K562 (cell line): ENCODE results near the gene BRWD1. TPM values are rescaled to one million over a fixed set of nuclear protein-coding genes. Genes with fewer than 3 reads are reported as not detected.

Experiments
- E2F1 ChIP-seq: sonication (generic); formaldehyde crosslinking; IDR thresholded peaks from 2 replicates; pipeline ENCODE4 v1.8.1; 2023; ENCODE audit warnings: mild to moderate bottlenecking, missing genetic modification reagents, moderate library complexity
- E2F6 ChIP-seq, 2 experiments: IDR thresholded peaks; 2 replicates each; pipeline ENCODE4 v1.6.1; 2011; ENCODE audit warnings: borderline replicate concordance in 1 of 2, control low read depth in 1 of 2, low read depth in 1 of 2, low read length in 1 of 2, mild to moderate bottlenecking in 1 of 2, mixed read lengths in 1 of 2, moderate library complexity in 1 of 2; ENCODE audit not compliant: insufficient read depth in 1 of 2, insufficient read length in 1 of 2, poor library complexity in 1 of 2, severe bottlenecking in 1 of 2; ENCODE audit errors: extremely low read depth in 1 of 2
- HMGN3 ChIP-seq: IDR thresholded peaks from 2 replicates; pipeline ENCODE4 v1.6.1; 2011; ENCODE audit warnings: borderline replicate concordance, low read depth, mild to moderate bottlenecking, mixed read lengths, low read length; ENCODE audit not compliant: insufficient read length; ENCODE audit errors: extremely low read depth
- MTF1 ChIP-seq: fragments of 250-450 bp; sonication (Bioruptor Pico); IDR thresholded peaks from 2 replicates; pipeline ENCODE4 v1.9.0; 2021; ENCODE audit warnings: moderate library complexity, mild to moderate bottlenecking, inconsistent platforms, borderline replicate concordance
- NR4A1 ChIP-seq, 2 experiments: fragments of 250-450 bp in 1 of 2; fragments of 450-650 bp in 1 of 2; sonication (Bioruptor Pico) in 1 of 2; IDR thresholded peaks; 2 replicates each; pipeline versions ENCODE4 v1.4.0 to v1.6.1; 2016 to 2020; ENCODE audit warnings: mild to moderate bottlenecking in 2 of 2, missing compliant biosample characterization in 1 of 2, missing genetic modification characterization in 1 of 2, moderate library complexity in 1 of 2
- NRF1 ChIP-seq, 2 experiments: fragments of 450-650 bp; IDR thresholded peaks in 1 of 2; conservative IDR thresholded peaks in 1 of 2; 2 replicates each; pipeline ENCODE4 v1.6.1; 2014; ENCODE audit warnings: mild to moderate bottlenecking in 2 of 2
- SP1 ChIP-seq: sonication (generic); formaldehyde crosslinking; IDR thresholded peaks from 2 replicates; pipeline ENCODE4 v1.8.1; 2022; ENCODE audit warnings: mild to moderate bottlenecking, missing genetic modification reagents
- STAT5A ChIP-seq: IDR thresholded peaks from 2 replicates; pipeline ENCODE4 v1.6.1; 2012; ENCODE audit warnings: low read length, inconsistent platforms, borderline replicate concordance
- SUPT5H ChIP-seq: fragments of 450-650 bp; IDR thresholded peaks from 2 replicates; pipeline ENCODE4 v1.6.1; 2016
- TFE3 ChIP-seq: fragments of 450-650 bp; formaldehyde crosslinking; IDR thresholded peaks from 2 replicates; pipeline ENCODE4 v1.4.0; 2020; ENCODE audit warnings: mild to moderate bottlenecking, mixed read lengths
- ZNF143 ChIP-seq: sonication (generic); formaldehyde crosslinking; IDR thresholded peaks from 2 replicates; pipeline ENCODE4 v1.9.0; 2022; ENCODE audit warnings: mild to moderate bottlenecking, missing genetic modification reagents
- ZNF431 ChIP-seq: sonication (generic); formaldehyde crosslinking; IDR thresholded peaks from 2 replicates; pipeline ENCODE4 v1.8.0; 2022; ENCODE audit warnings: mild to moderate bottlenecking, missing genetic modification reagents
- ZNF79 ChIP-seq: fragments of 250-450 bp; sonication (Bioruptor Pico); IDR thresholded peaks from 2 replicates; pipeline ENCODE4 v1.4.0; 2020; ENCODE audit warnings: low read depth, mild to moderate bottlenecking, moderate library complexity
- polyA plus RNA-seq, 8 experiments: library from polyadenylated mRNA; depleted of rRNA in 4 of 8; stranded (reverse) in 5 of 8; unstranded in 3 of 8; fragments of >200 nt; fragmentation: Nextera tagmentation in 2 of 8; fragmentation: Illumina TruSeq in 1 of 8; extraction: Ambion mirVana in 2 of 8; extraction: Trizol in 1 of 8; gene quantifications; 2 replicates each; pipeline versions ENCODE4 v1.2.1 to v1.2.3, GENCODE V29; 2011 to 2014; ENCODE audit warnings: inconsistent platforms in 1 of 8, missing spikeins in 1 of 8
- total RNA-seq, 7 experiments: library from RNA; depleted of rRNA in 6 of 7; stranded (reverse); fragments of >200 nt in 6 of 7; fragmentation: Illumina TruSeq in 2 of 7; extraction: Trizol in 2 of 7; gene quantifications; 2 replicates each; pipeline versions ENCODE4 v1.2.1 to v1.2.3, GENCODE V29; 2011 to 2021; ENCODE audit warnings: low replicate concordance in 1 of 7
- TF ChIP-seq, protein P1 (sequence below): IDR thresholded peaks from 2 replicates; pipeline ENCODE4 v1.6.1; 2016; ENCODE audit warnings: missing genetic modification characterization, missing compliant biosample characterization
- TF ChIP-seq, protein P2 (sequence below): fragments of 450-650 bp; formaldehyde crosslinking; IDR thresholded peaks from 2 replicates; pipeline ENCODE4 v1.4.0; 2022; ENCODE audit warnings: mild to moderate bottlenecking, moderate library complexity
- TF ChIP-seq, protein P3 (sequence below): fragments of 250-450 bp; sonication (Bioruptor Pico); IDR thresholded peaks from 2 replicates; pipeline ENCODE4 v1.5.0; 2021

Gene BRWD1
- total and polyA plus RNA-seq, 9 of the 15 experiments (the other 6 are each of a cell fraction or from before 2014, with no cell fraction given): 10.1 to 60.2 (median 34.1) TPM

- TF ChIP-seq, protein P1, sequence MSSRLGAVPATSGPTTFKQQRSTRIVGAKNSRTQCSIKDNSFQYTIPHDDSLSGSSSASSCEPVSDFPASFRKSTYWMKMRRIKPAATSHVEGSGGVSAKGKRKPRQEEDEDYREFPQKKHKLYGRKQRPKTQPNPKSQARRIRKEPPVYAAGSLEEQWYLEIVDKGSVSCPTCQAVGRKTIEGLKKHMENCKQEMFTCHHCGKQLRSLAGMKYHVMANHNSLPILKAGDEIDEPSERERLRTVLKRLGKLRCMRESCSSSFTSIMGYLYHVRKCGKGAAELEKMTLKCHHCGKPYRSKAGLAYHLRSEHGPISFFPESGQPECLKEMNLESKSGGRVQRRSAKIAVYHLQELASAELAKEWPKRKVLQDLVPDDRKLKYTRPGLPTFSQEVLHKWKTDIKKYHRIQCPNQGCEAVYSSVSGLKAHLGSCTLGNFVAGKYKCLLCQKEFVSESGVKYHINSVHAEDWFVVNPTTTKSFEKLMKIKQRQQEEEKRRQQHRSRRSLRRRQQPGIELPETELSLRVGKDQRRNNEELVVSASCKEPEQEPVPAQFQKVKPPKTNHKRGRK (tag): no peak
- TF ChIP-seq ZNF143 (CRISPR knock-in tag) (0 out of 2 replicates have a peak, but pooled peaks have one; percentile 13), NRF1 (conservative IDR thresholded peaks at IDR 0.05 in 1 of 2, IDR thresholded peaks at IDR 0.05 in 1 of 2) (peak; percentile 67 to 70), HMGN3 (peak; percentile 75), NR4A1 (CRISPR knock-in tag; IDR thresholded peaks at IDR 0.05) (no peak), NR4A1 (tag; IDR thresholded peaks at IDR 0.05) (peak; percentile 37; the same call in 1 of the 2 replicates), E2F1 (CRISPR knock-in tag) (0 out of 2 replicates have a peak, but pooled peaks have one; percentile 11), MTF1 (no peak), SUPT5H (0 out of 2 replicates have a peak, but pooled peaks have one; percentile 12), SP1 (CRISPR knock-in tag) (peak; percentile 54; the same call in 1 of the 2 replicates), TFE3 (CRISPR knock-in tag) (no peak), ZNF431 (peak; percentile 53; the same call in 1 of the 2 replicates), ZNF79 (CRISPR knock-in tag) (no peak), STAT5A (0 out of 2 replicates have a peak, but pooled peaks have one; percentile 12), E2F6 (IDR thresholded peaks at IDR 0.05; ENCODE audit: borderline replicate concordance in 1 of 2, extremely low read depth in 1 of 2, insufficient read depth in 1 of 2, insufficient read length in 1 of 2, low read depth in 1 of 2, low read length in 1 of 2, poor library complexity in 1 of 2, severe bottlenecking in 1 of 2) (peak in 1 of 2 experiments; percentile 18)
- TF ChIP-seq, protein P2, sequence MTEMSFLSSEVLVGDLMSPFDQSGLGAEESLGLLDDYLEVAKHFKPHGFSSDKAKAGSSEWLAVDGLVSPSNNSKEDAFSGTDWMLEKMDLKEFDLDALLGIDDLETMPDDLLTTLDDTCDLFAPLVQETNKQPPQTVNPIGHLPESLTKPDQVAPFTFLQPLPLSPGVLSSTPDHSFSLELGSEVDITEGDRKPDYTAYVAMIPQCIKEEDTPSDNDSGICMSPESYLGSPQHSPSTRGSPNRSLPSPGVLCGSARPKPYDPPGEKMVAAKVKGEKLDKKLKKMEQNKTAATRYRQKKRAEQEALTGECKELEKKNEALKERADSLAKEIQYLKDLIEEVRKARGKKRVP: peak; percentile 23; the same call in 1 of the 2 replicates
- TF ChIP-seq, protein P3, sequence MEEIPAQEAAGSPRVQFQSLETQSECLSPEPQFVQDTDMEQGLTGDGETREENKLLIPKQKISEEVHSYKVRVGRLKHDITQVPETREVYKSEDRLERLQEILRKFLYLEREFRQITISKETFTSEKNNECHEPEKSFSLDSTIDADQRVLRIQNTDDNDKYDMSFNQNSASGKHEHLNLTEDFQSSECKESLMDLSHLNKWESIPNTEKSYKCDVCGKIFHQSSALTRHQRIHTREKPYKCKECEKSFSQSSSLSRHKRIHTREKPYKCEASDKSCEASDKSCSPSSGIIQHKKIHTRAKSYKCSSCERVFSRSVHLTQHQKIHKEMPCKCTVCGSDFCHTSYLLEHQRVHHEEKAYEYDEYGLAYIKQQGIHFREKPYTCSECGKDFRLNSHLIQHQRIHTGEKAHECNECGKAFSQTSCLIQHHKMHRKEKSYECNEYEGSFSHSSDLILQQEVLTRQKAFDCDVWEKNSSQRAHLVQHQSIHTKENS: no peak
These were observed 953 bp upstream of the BRWD1 start (continued) for GRCh38 chr21:39314143-39315027.
